H1 (cell line): ENCODE data around the gene CETN2. TPM values are rescaled to one million over a fixed set of nuclear protein-coding genes. Genes with fewer than 3 reads are reported as not detected.

Experiments
- CTCF ChIA-PET: fragments of 300-600 bp; sonication (Branson Sonifier 250); formaldehyde crosslinking; loops from one replicate; lab custom pipeline; 2021; ENCODE audit not compliant: partially characterized antibody; lab: Charles Lee
- POLR2A ChIA-PET: fragments of 300-600 bp; sonication (Branson Sonifier 250); formaldehyde crosslinking; loops from one replicate; lab custom pipeline; 2021; ENCODE audit warnings: inconsistent platforms; ENCODE audit not compliant: partially characterized antibody; lab: Charles Lee
- DNase-seq, 2 experiments: peaks; one replicate each; pipeline versions ENCODE4 v3.0.0 to v3.0.0-alpha.2; 2010 to 2022; ENCODE audit warnings: low spot score in 2 of 2, low read depth in 1 of 2, mixed read lengths in 1 of 2
- FAIRE-seq: peaks from 2 replicates; lab custom pipeline; 2011; peaks lifted over from hg19 to GRCh38; lab: Jason Lieb, UNC
- H2AFZ ChIP-seq: 2 replicates; pipeline ENCODE4 v1.8.1; 2012; ENCODE audit warnings: low read length, inconsistent platforms
- H2AK5ac ChIP-seq: 2 replicates; pipeline ENCODE4 v1.6.1; 2013; ENCODE audit warnings: low read depth, low read length
- H2BK120ac ChIP-seq: replicated peaks from 2 replicates; pipeline ENCODE3; 2013; ENCODE audit warnings: low read depth, low read length, inconsistent platforms
- H2BK12ac ChIP-seq: 2 replicates; pipeline ENCODE4 v1.6.1; 2013; ENCODE audit warnings: low read depth, low read length
- H2BK15ac ChIP-seq: 2 replicates; pipeline ENCODE4 v1.6.1; 2013; ENCODE audit warnings: low read length
- H2BK20ac ChIP-seq: 2 replicates; pipeline ENCODE4 v1.6.1; 2013; ENCODE audit warnings: low read length
- H2BK5ac ChIP-seq: 2 replicates; pipeline ENCODE4 v1.6.1; 2013; ENCODE audit warnings: low read depth, low read length
- H3K14ac ChIP-seq: 2 replicates; pipeline ENCODE4 v1.6.1; 2013; ENCODE audit warnings: inconsistent platforms; ENCODE audit not compliant: insufficient read length
- H3K18ac ChIP-seq: 2 replicates; pipeline ENCODE4 v1.6.1; 2013; ENCODE audit warnings: low read length; ENCODE audit errors: extremely low read depth
- H3K23ac ChIP-seq: 2 replicates; pipeline ENCODE4 v1.6.1; 2013; ENCODE audit warnings: inconsistent platforms; ENCODE audit not compliant: insufficient read length
- H3K23me2 ChIP-seq: 2 replicates; pipeline ENCODE4 v1.6.1; 2013; ENCODE audit warnings: low read depth, low read length
- H3K27ac ChIP-seq: 2 replicates; pipeline ENCODE4 v1.6.1; 2011; ENCODE audit warnings: low read depth, low read length, inconsistent platforms
- H3K27me3 ChIP-seq, 4 experiments: replicated peaks in 1 of 4; 1 replicate in 1 of 4; 2 replicates in 3 of 4; pipeline versions ENCODE4 v1.6.1 to v1.8.1; 2011 to 2013; ENCODE audit warnings: low read length in 3 of 4, mild to moderate bottlenecking in 3 of 4, inconsistent platforms in 2 of 4, mixed read lengths in 2 of 4, moderate library complexity in 1 of 4; ENCODE audit not compliant: control insufficient read depth in 3 of 4, insufficient read depth in 3 of 4; ENCODE audit errors: extremely low read depth in 1 of 4
- H3K36me3 ChIP-seq, 4 experiments: 2 replicates each; pipeline versions ENCODE4 v1.6.1 to v1.8.1; 2011 to 2013; ENCODE audit warnings: mild to moderate bottlenecking in 4 of 4, low read length in 3 of 4, moderate library complexity in 2 of 4, control low read depth in 1 of 4, inconsistent platforms in 1 of 4; ENCODE audit not compliant: insufficient read depth in 4 of 4, control insufficient read depth in 2 of 4
- H3K4ac ChIP-seq: replicated peaks from 2 replicates; pipeline ENCODE3; 2013; ENCODE audit warnings: low read length, low read depth, mixed read lengths, inconsistent platforms; ENCODE audit not compliant: insufficient read length
- H3K4me1 ChIP-seq, 4 experiments: replicated peaks in 1 of 4; 1 replicate in 1 of 4; 2 replicates in 3 of 4; pipeline versions ENCODE4 v1.6.1 to v1.8.1; 2011 to 2013; ENCODE audit warnings: low read length in 3 of 4, inconsistent platforms in 2 of 4, mixed read lengths in 1 of 4; ENCODE audit not compliant: insufficient read depth in 4 of 4, control insufficient read depth in 3 of 4
- H3K4me2 ChIP-seq, 2 experiments: 2 replicates each; pipeline versions ENCODE4 v1.6.1 to v1.8.1; 2011 to 2013; ENCODE audit warnings: low read depth in 2 of 2, low read length in 2 of 2, control low read depth in 1 of 2, inconsistent platforms in 1 of 2, mild to moderate bottlenecking in 1 of 2; ENCODE audit not compliant: insufficient read depth in 1 of 2
- H3K4me3 ChIP-seq, 4 experiments: fragments of 200-600, 300-600 bp in 1 of 4; sonication (generic), shearing (Covaris generic), sonication (Bioruptor Twin) in 1 of 4; 2 replicates each; pipeline versions ENCODE4 v1.5.1 to v1.8.1; 2011 to 2016; ENCODE audit warnings: low read length in 4 of 4, low read depth in 3 of 4, control low read depth in 2 of 4, inconsistent platforms in 2 of 4, mild to moderate bottlenecking in 2 of 4, mixed read lengths in 1 of 4, moderate library complexity in 1 of 4; ENCODE audit not compliant: insufficient read depth in 2 of 4; ENCODE audit errors: extremely low read depth in 1 of 4
- H3K56ac ChIP-seq: replicated peaks from 2 replicates; pipeline ENCODE3; 2013; ENCODE audit warnings: low read depth, mild to moderate bottlenecking, mixed read lengths, low read length, inconsistent platforms; ENCODE audit not compliant: insufficient read length
- H3K79me1 ChIP-seq: 2 replicates; pipeline ENCODE4 v1.6.1; 2013; ENCODE audit warnings: low read depth, low read length, control low read depth
- H3K79me2 ChIP-seq, 2 experiments: 2 replicates each; pipeline versions ENCODE4 v1.6.1 to v1.8.1; 2012 to 2013; ENCODE audit warnings: low read length in 2 of 2, mild to moderate bottlenecking in 2 of 2, inconsistent platforms in 1 of 2; ENCODE audit not compliant: insufficient read depth in 2 of 2, control insufficient read depth in 1 of 2
- H3K9ac ChIP-seq, 4 experiments: replicated peaks in 1 of 4; 1 replicate in 1 of 4; 2 replicates in 3 of 4; pipeline versions ENCODE4 v1.6.1 to v1.8.1; 2011 to 2013; ENCODE audit warnings: low read depth in 3 of 4, low read length in 3 of 4, control low read depth in 2 of 4, mild to moderate bottlenecking in 2 of 4, moderate library complexity in 2 of 4, inconsistent platforms in 1 of 4; ENCODE audit errors: extremely low read depth in 1 of 4
- H3K9me3 ChIP-seq, 2 experiments: 2 replicates each; pipeline versions ENCODE4 v1.6.1 to v1.8.1; 2012 to 2013; ENCODE audit warnings: mild to moderate bottlenecking in 2 of 2, moderate library complexity in 2 of 2, control low read depth in 1 of 2, inconsistent platforms in 1 of 2, low read depth in 1 of 2, low read length in 1 of 2, mixed read lengths in 1 of 2; ENCODE audit not compliant: insufficient read depth in 2 of 2
- H4K20me1 ChIP-seq, 2 experiments: replicated peaks in 1 of 2; 2 replicates each; pipeline versions ENCODE3 to v1.8.1; 2011 to 2013; ENCODE audit warnings: inconsistent platforms in 2 of 2, low read length in 2 of 2, mild to moderate bottlenecking in 1 of 2; ENCODE audit not compliant: insufficient read depth in 2 of 2, control insufficient read depth in 1 of 2
- H4K5ac ChIP-seq: 2 replicates; pipeline ENCODE4 v1.6.1; 2013; ENCODE audit warnings: low read length, low read depth, mixed read lengths, inconsistent platforms; ENCODE audit not compliant: insufficient read length
- H4K8ac ChIP-seq: 2 replicates; pipeline ENCODE4 v1.8.0; 2013; ENCODE audit warnings: mild to moderate bottlenecking, moderate library complexity, low read length, inconsistent platforms; ENCODE audit not compliant: insufficient read depth; ENCODE audit errors: extremely low read depth
- H4K91ac ChIP-seq: replicated peaks from 2 replicates; pipeline ENCODE3; 2013; ENCODE audit warnings: low read length, mixed read lengths, inconsistent platforms; ENCODE audit not compliant: insufficient read length
- JUND ChIP-seq: IDR thresholded peaks from 2 replicates; pipeline ENCODE4 v1.6.1; 2011; ENCODE audit warnings: mild to moderate bottlenecking, improper control_type of control experiment, low read length
- KDM4A ChIP-seq: IDR thresholded peaks from one replicate; pipeline ENCODE4 v1.7.1; 2012; ENCODE audit warnings: low read depth, mild to moderate bottlenecking, moderate library complexity, low read length, inconsistent platforms; ENCODE audit not compliant: severe bottlenecking
- MAFK ChIP-seq: IDR thresholded peaks from 2 replicates; pipeline ENCODE4 v1.6.1; 2012; ENCODE audit warnings: low read depth, mild to moderate bottlenecking, improper control_type of control experiment, low read length
- NRF1 ChIP-seq: IDR thresholded peaks from 2 replicates; pipeline ENCODE4 v1.6.1; 2011; ENCODE audit warnings: mild to moderate bottlenecking, low read depth, low read length, improper control_type of control experiment
- SP2 ChIP-seq: IDR thresholded peaks from 2 replicates; pipeline ENCODE4 v1.6.1; 2012; ENCODE audit warnings: mild to moderate bottlenecking, low read length, inconsistent platforms
- TAF7 ChIP-seq: optimal IDR thresholded peaks from 2 replicates; pipeline ENCODE3; 2011; ENCODE audit warnings: low read depth, mild to moderate bottlenecking, inconsistent platforms, low read length, moderate library complexity, borderline replicate concordance
- whole genome bisulfite sequencing, 2 experiments: shearing (Covaris generic) in 1 of 2; methylation state at CpG; one replicate each; pipeline versions ENCODE4 v1.1.6 to v1.1.7; 2013 to 2015; ENCODE audit warnings: low lambda C conversion rate in 2 of 2, mixed read lengths in 2 of 2, inconsistent platforms in 1 of 2, low coverage in 1 of 2, missing lambda C conversion rate in 1 of 2; ENCODE audit not compliant: insufficient replicate concordance in 2 of 2, insufficient coverage in 1 of 2, insufficient read length in 1 of 2; ENCODE audit errors: extremely low coverage in 1 of 2, missing lambda C conversion rate in 1 of 2; 5-methylcytosine and 5-hydroxymethylcytosine counted together
- polyA plus RNA-seq, 7 experiments: library from polyadenylated mRNA; depleted of rRNA in 3 of 7; stranded (reverse) in 5 of 7; unstranded in 2 of 7; fragments of >200 nt in 5 of 7; fragments of 200-250 nt in 2 of 7; gene quantifications; 1 replicate in 5 of 7; 2 replicates in 1 of 7; 4 replicates in 1 of 7; pipeline versions ENCODE4 v1.2.1 to v1.2.3, GENCODE V29; 2011 to 2013; ENCODE audit warnings: missing spikeins in 2 of 7, mixed read lengths in 2 of 7
- total RNA-seq: library from RNA; stranded (reverse); fragmentation: NEBNext Ultra II Directional; extraction: Animal tissue kit (Norgen Biotek cat#: 25700); gene quantifications from 2 replicates; pipeline ENCODE4 v1.2.1, GENCODE V29; 2021
- TF ChIP-seq, protein P1 (sequence below): IDR thresholded peaks from 2 replicates; pipeline ENCODE4 v1.6.1; 2012; ENCODE audit warnings: inconsistent platforms
- TF ChIP-seq, protein P2 (sequence below), 3 experiments: IDR thresholded peaks; 1 replicate in 2 of 3; 2 replicates in 1 of 3; pipeline versions ENCODE4 v1.5.1 to v1.6.1; 2011; ENCODE audit warnings: low read length in 3 of 3, mild to moderate bottlenecking in 3 of 3, inconsistent platforms in 2 of 3, low read depth in 1 of 3, moderate library complexity in 1 of 3; ENCODE audit not compliant: insufficient read depth in 1 of 3; ENCODE audit errors: control extremely low read depth in 1 of 3

CETN2 gene
- total and polyA plus RNA-seq, 2 of the 8 experiments (the other 6 are each of a cell fraction or from before 2014, with no cell fraction given): 13.1 to 24.3 TPM

DNA sequence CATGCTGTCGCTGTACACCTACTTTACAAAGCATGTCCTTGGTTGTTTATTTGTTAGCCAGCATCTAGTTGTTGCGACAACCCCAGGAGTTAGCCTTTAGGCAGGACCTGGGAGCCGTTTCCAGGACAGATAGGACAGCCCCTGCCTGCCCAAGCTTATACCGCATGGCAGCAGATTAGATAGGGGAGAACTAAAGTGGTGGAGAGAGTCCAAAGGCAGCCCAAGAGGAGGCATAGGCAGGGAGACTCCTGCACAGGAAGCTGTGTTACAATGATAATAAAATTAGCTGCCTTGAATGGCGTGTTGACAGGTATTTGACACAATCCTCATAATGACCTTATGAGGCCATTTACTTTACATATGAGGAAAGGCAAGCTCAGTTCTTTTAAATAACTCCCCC lies 13.3 kb upstream of the CETN2 start:
- Histone ChIP-seq H3K79me1 (peaks cover 3% of the 10 kb centered on the region), H3K4ac (no peak overlapping the region), H3K23ac (no peak overlapping the region), H3K27me3 (no peaks in the 10 kb centered on the region), H2BK20ac (no peak overlapping the region), H2BK15ac (no peak overlapping the region), H3K4me3 (no peak overlapping the region), H4K20me1 (peaks cover 0 to 11% of the 10 kb centered on the region in 2 experiments), H3K23me2 (no peaks in the 10 kb centered on the region), H3K4me2 (no peak overlapping the region), H3K4me1 (no peaks in the 10 kb centered on the region; a peak in 1 of 7 replicates), H3K79me2 (peaks cover 0 to 35% of the 10 kb centered on the region in 2 experiments; a peak in 3 of 4 replicates), H2AFZ (no peak overlapping the region), H3K9ac (no peak overlapping the region), H2AK5ac (no peak overlapping the region), H3K9me3 (no peaks in the 10 kb centered on the region), H2BK120ac (no peak overlapping the region), H3K27ac (no peak overlapping the region), H3K36me3 (peaks cover 0 to 7% (median 2%) of the 10 kb centered on the region in 4 experiments; a peak in 2 of 8 replicates), H2BK12ac (no peak overlapping the region), H3K18ac (no peak overlapping the region), H4K5ac (no peak overlapping the region), H2BK5ac (no peak overlapping the region), H4K91ac (no peak overlapping the region), H4K8ac (no peak overlapping the region), H3K56ac (no peak overlapping the region), H3K14ac (no peak overlapping the region)
- 100% methylated on average over 5 of the region's 5 CpGs; no CpG with 5 or more reads in 1 of the 2 experiments for WGBS, 2 experiments
- ChIA-PET CTCF (interaction anchor here (0.8 to 1.3 kb wide), 2 partner anchors 60 to 61 kb away, joined by 3 read pairs; no protein-coding TSS in a partner anchor), POLR2A (no interaction called here)
- no peak for DNase-seq
- TF ChIP-seq KDM4A: no peak
- TF ChIP-seq MAFK: no peak
- TF ChIP-seq JUND: no peak
- TF ChIP-seq SP2: no peak
- TF ChIP-seq NRF1: no peak
- no peak for TF ChIP-seq TAF7
- TF ChIP-seq, protein P1, sequence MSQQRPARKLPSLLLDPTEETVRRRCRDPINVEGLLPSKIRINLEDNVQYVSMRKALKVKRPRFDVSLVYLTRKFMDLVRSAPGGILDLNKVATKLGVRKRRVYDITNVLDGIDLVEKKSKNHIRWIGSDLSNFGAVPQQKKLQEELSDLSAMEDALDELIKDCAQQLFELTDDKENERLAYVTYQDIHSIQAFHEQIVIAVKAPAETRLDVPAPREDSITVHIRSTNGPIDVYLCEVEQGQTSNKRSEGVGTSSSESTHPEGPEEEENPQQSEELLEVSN: no peak
- TF ChIP-seq, protein P2, sequence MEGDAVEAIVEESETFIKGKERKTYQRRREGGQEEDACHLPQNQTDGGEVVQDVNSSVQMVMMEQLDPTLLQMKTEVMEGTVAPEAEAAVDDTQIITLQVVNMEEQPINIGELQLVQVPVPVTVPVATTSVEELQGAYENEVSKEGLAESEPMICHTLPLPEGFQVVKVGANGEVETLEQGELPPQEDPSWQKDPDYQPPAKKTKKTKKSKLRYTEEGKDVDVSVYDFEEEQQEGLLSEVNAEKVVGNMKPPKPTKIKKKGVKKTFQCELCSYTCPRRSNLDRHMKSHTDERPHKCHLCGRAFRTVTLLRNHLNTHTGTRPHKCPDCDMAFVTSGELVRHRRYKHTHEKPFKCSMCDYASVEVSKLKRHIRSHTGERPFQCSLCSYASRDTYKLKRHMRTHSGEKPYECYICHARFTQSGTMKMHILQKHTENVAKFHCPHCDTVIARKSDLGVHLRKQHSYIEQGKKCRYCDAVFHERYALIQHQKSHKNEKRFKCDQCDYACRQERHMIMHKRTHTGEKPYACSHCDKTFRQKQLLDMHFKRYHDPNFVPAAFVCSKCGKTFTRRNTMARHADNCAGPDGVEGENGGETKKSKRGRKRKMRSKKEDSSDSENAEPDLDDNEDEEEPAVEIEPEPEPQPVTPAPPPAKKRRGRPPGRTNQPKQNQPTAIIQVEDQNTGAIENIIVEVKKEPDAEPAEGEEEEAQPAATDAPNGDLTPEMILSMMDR (IDR thresholded peaks at IDR 0.05; ENCODE audit: control extremely low read depth in 1 of 3, insufficient read depth in 1 of 3, low read depth in 1 of 3, low read length in 3 of 3): no peak
- FAIRE-seq: no peak
